ENCODE results near the gene RNF32. TPM values are rescaled to one million over a fixed set of nuclear protein-coding genes. Genes with fewer than 3 reads are reported as not detected.

Gene RNF32
- total RNA-seq (1.2 TPM), polyA plus RNA-seq (3.1 TPM)
- long read RNA-seq, donor 1 = 0 reads
- long read RNA-seq, donor 2 = 0 reads
- long read RNA-seq, donor 3 = 0 reads
- long read RNA-seq, donor 4 = 0 reads
- long read RNA-seq, donor 5, partial matches to known transcripts = 0 of 5 reads
- long read RNA-seq, donor 5, other reads (novel, unspliced or antisense) = 5 of 5 reads
- long read RNA-seq, donor 6, partial matches to known transcripts = 0 of 1 reads
- long read RNA-seq, donor 6, other reads (novel, unspliced or antisense) = 0 of 1 reads
- long read RNA-seq, donor 7 = 0 reads
- long read RNA-seq, donor 8 = 0 reads
- long read RNA-seq, donor 9 = 0 reads
- long read RNA-seq, donor 10 = 0 reads

DNA sequence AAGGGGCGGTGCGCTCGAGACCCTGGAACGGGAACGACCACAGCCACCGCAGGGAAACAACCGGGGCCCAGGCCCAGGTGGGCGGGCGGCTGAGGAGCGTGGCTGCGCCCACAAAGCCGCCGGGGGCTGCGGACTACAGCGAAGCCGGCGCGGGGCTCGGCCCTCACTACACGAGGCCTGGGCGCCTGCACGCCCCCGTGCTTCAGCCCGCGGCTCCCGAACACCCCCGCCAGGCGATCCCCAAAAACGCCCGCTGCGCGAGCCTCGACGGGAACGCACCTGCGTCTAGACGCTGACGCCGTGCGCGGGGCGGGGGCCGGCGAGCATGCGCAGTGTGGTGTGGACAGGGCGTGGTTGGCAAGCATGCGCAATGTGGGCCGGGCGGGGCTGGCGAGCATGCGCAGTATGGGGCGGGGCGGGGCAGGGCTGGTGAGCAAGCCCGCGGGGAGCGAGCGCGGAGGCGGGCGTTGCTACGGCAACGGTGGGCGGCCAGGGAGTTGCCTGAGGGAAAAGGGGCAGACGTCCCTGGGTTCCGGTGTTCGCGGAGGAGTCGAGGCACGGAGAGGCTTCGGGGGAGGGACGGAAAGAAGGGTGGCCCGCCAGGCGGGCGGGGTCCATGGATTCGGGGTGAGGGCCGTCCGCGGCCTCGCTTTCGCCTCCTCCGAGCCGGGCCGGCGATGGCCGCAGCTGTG, at the start of gene RNF32:
TSS of gene RNF32 (plus strand) at position 518 of the 692 bp plus-strand sequence. CDS start 3,104 bp downstream, outside the sequence.
- Histone ChIP-seq H3K4me1 (ENCODE audit: control insufficient read depth in 2 of 2, insufficient read depth in 2 of 2, low read length in 2 of 2) (peaks cover 9 to 13% of the 10 kb centered on the region in 2 donors), H3K4me3 (ENCODE audit: low read length in 2 of 2) (peak within 1 kb of the TSS; percentile 63 to 77), H3K36me3 (ENCODE audit: control insufficient read depth in 2 of 2, insufficient read depth in 2 of 2, low read length in 1 of 2) (no peaks in the 10 kb centered on the region), H3K27ac (ENCODE audit: low read depth in 1 of 2, low read length in 1 of 2) (peak within 1 kb of the TSS; percentile 69 to 78), H3K9me3 (ENCODE audit: control insufficient read depth in 2 of 2, insufficient read depth in 1 of 2, low read length in 1 of 2) (peaks cover 1 to 8% of the 10 kb centered on the region in 2 donors), H3K27me3 (ENCODE audit: control insufficient read depth in 2 of 2, insufficient read depth in 1 of 2, low read length in 1 of 2) (peaks cover 2 to 16% of the 10 kb centered on the region in 2 donors)
- WGBS = 1% methylated on average over 85 of the region's 85 CpGs
- DNase-seq (ENCODE audit: low read depth in 6 of 9, low spot score in 9 of 9) = peak; percentile 68 to 97 (median 93)

DNA sequence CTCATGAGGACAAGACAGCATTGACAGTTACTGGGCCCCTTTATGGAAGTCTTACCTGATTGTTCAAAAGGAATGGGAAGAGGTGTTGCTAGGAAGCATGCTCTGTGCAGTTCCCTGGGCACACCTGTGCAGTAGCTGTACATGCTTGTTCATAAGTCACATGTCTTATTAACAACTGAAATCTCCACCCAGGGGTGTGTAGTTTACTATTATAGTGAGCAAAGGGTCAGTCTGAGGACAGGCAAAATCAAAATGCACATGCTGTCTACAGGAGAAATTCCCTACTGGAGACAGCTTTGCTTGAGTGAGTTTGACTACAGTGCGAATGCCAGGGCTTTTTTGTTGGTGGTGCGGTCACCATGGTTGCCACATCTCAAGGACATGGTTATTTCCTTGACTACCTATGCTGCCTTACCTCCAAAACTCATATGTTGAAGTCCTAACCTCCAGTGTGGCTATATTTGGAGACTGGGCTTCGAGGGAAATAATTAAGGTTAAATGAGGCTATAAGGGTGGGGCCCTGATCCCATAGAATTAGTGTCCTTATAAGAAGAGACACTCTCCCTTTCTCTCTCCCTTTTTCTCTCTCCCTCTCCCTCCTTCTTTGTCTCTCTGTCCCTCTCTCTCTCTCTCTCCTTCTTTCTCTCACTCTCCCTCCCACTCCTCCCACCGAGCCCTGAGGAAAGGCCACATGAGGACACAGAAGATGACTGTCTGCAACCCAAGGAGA, 48.3 kb upstream of the RNF32 start:
- Histone ChIP-seq H3K9me3 (ENCODE audit: control insufficient read depth in 2 of 2, insufficient read depth in 1 of 2, low read length in 1 of 2) (peaks cover 0 to 4% of the 10 kb centered on the region in 2 donors), H3K4me1 (ENCODE audit: control insufficient read depth in 2 of 2, insufficient read depth in 2 of 2, low read length in 2 of 2) (no peaks in the 10 kb centered on the region), H3K4me3 (ENCODE audit: low read length in 2 of 2) (no peak overlapping the region), H3K27me3 (ENCODE audit: control insufficient read depth in 2 of 2, insufficient read depth in 1 of 2, low read length in 1 of 2) (no peaks in the 10 kb centered on the region), H3K36me3 (ENCODE audit: control insufficient read depth in 2 of 2, insufficient read depth in 2 of 2, low read length in 1 of 2) (no peaks in the 10 kb centered on the region), H3K27ac (ENCODE audit: low read depth in 1 of 2, low read length in 1 of 2) (no peak overlapping the region)
- 91% methylated on average over 4 of the region's 4 CpGs for whole genome bisulfite sequencing
- no peak for DNase-seq (ENCODE audit: low read depth in 6 of 9, low spot score in 9 of 9)

DNA sequence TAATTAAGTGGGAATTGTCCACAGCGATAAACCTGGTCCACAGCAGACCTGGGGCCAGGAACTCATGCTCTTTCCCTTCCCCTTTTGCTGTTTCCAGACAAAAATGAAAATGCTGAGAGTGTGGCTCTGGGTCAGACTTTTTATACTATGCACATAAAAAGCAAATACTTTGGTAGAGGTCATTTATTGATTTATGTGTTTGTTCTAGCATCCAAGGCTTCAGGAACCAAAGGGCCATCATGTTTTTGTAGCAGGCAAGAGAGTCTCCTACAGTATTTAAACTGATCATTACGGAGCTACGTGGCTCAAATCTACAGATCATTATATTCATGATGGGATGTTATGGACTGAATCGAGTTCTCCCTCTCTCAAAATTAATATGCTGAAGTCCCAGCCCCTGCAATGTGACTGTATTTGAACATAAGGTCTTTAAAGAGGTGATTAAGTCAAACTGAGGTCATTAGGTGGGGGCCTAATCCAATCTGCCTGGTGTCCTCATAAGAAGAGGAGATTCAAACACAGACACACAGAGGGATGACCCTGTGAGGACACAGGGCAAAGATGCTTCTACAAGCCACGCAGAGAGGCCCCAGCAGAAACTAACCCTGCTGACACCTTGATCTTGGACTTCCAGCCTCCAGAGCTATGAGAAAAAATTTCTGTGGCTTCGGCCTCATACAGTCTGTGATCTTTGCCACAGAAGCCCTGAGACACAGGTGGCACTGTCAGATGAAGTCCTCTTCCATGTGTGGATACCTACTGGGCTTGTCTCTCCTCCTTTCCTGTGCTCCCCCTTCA, 46.1 kb upstream of the RNF32 start:
- no peaks in the 10 kb centered on the region for H3K36me3 ChIP-seq (ENCODE audit: control insufficient read depth in 2 of 2, insufficient read depth in 2 of 2, low read length in 1 of 2)
- H3K27ac ChIP-seq (ENCODE audit: low read depth in 1 of 2, low read length in 1 of 2) = no peak overlapping the region
- WGBS = 90% methylated on average over 6 of the region's 6 CpGs
- DNase-seq (ENCODE audit: low read depth in 6 of 9, low spot score in 9 of 9) = no peak
- H3K4me1 ChIP-seq (ENCODE audit: control insufficient read depth in 2 of 2, insufficient read depth in 2 of 2, low read length in 2 of 2) = no peaks in the 10 kb centered on the region
- H3K9me3 ChIP-seq (ENCODE audit: control insufficient read depth in 2 of 2, insufficient read depth in 1 of 2, low read length in 1 of 2) = peaks cover 0 to 4% of the 10 kb centered on the region in 2 donors
- H3K4me3 ChIP-seq (ENCODE audit: low read length in 2 of 2) = no peak overlapping the region
- no peaks in the 10 kb centered on the region for H3K27me3 ChIP-seq (ENCODE audit: control insufficient read depth in 2 of 2, insufficient read depth in 1 of 2, low read length in 1 of 2)

DNA sequence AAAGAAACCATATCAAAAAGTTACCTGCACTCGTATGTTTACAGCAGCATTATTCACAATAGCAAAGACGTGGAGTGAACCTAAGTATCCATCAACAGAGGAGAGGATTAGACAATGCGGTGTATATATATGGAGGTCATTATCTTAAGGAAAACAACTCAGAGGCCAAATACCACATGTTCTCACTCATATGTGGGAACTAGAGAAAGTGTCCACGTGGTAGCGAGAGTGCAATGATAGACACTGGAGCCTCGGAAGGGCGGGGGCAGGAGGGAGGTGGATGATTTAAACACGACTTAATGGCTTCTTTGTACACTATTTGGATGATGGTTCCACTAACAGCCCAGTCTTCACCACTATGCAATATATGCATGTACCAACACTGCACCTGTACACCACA, 40.1 kb upstream of the RNF32 start:
- 95% methylated on average over 8 of the region's 8 CpGs for WGBS
- no peaks in the 10 kb centered on the region for H3K4me1 ChIP-seq (ENCODE audit: control insufficient read depth in 2 of 2, insufficient read depth in 2 of 2, low read length in 2 of 2)
- no peak overlapping the region for H3K27ac ChIP-seq (ENCODE audit: low read depth in 1 of 2, low read length in 1 of 2)
- H3K27me3 ChIP-seq (ENCODE audit: control insufficient read depth in 2 of 2, insufficient read depth in 1 of 2, low read length in 1 of 2) = peaks cover 0 to 11% of the 10 kb centered on the region in 2 donors
- no peaks in the 10 kb centered on the region for H3K9me3 ChIP-seq (ENCODE audit: control insufficient read depth in 2 of 2, insufficient read depth in 1 of 2, low read length in 1 of 2)
- no peak for DNase-seq (ENCODE audit: low read depth in 6 of 9, low spot score in 9 of 9)
- no peaks in the 10 kb centered on the region for H3K36me3 ChIP-seq (ENCODE audit: control insufficient read depth in 2 of 2, insufficient read depth in 2 of 2, low read length in 1 of 2)
- no peak overlapping the region for H3K4me3 ChIP-seq (ENCODE audit: low read length in 2 of 2)

DNA sequence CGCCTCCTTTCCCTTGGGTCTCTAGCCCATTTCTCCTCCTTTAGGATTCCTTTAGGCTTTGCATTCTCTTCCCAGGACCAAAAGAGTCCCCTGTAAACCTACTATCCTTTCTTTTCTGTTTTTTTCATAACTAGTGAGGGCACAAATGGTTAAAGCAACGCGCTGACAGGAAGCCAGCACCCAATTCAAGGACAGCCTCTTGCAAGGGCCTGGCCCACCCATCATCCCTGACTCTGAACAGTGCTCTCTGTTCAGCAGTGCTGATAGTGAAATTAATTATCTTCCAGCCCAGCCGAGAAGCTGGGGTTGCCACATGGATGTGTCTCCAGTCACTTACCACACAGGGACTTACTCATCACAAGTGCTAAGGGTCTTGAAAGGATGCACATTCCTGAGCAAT, 38.3 kb upstream of the RNF32 start:
- peaks cover 0 to 22% of the 10 kb centered on the region in 2 donors for H3K27me3 ChIP-seq (ENCODE audit: control insufficient read depth in 2 of 2, insufficient read depth in 1 of 2, low read length in 1 of 2)
- no peak for DNase-seq (ENCODE audit: low read depth in 6 of 9, low spot score in 9 of 9)
- no peaks in the 10 kb centered on the region for H3K9me3 ChIP-seq (ENCODE audit: control insufficient read depth in 2 of 2, insufficient read depth in 1 of 2, low read length in 1 of 2)
- 95% methylated on average over 4 of the region's 4 CpGs for WGBS
- no peaks in the 10 kb centered on the region for H3K4me1 ChIP-seq (ENCODE audit: control insufficient read depth in 2 of 2, insufficient read depth in 2 of 2, low read length in 2 of 2)
- no peak overlapping the region for H3K4me3 ChIP-seq (ENCODE audit: low read length in 2 of 2)
- no peak overlapping the region for H3K27ac ChIP-seq (ENCODE audit: low read depth in 1 of 2, low read length in 1 of 2)
- no peaks in the 10 kb centered on the region for H3K36me3 ChIP-seq (ENCODE audit: control insufficient read depth in 2 of 2, insufficient read depth in 2 of 2, low read length in 1 of 2)

DNA sequence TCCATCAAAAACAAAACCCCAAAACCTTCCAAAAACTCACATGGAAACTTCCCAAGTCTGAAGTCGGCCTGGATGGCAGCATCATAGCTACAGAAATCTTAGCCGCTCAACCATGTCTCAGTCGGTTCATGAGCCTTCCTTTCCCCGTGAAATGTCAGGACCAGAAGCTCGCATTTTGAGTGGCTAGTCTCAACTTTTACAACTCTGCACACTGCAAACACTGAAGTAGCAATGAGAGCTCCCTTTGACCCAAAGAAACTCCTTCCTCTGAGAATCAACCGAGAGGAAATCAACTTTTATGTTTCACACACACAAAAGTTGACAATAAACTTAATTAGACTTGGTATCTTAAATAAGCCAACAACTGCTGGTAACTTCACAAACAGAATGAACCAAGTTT, 37.6 kb upstream of the RNF32 start:
- no peaks in the 10 kb centered on the region for H3K36me3 ChIP-seq (ENCODE audit: control insufficient read depth in 2 of 2, insufficient read depth in 2 of 2, low read length in 1 of 2)
- no peak for DNase-seq (ENCODE audit: low read depth in 6 of 9, low spot score in 9 of 9)
- H3K27ac ChIP-seq (ENCODE audit: low read depth in 1 of 2, low read length in 1 of 2) = no peak overlapping the region
- WGBS = 92% methylated on average over 6 of the region's 6 CpGs
- H3K9me3 ChIP-seq (ENCODE audit: control insufficient read depth in 2 of 2, insufficient read depth in 1 of 2, low read length in 1 of 2) = no peaks in the 10 kb centered on the region
- H3K4me1 ChIP-seq (ENCODE audit: control insufficient read depth in 2 of 2, insufficient read depth in 2 of 2, low read length in 2 of 2) = no peaks in the 10 kb centered on the region
- H3K4me3 ChIP-seq (ENCODE audit: low read length in 2 of 2) = no peak overlapping the region
- H3K27me3 ChIP-seq (ENCODE audit: control insufficient read depth in 2 of 2, insufficient read depth in 1 of 2, low read length in 1 of 2) = peaks cover under 1 to 29% of the 10 kb centered on the region in 2 donors

DNA sequence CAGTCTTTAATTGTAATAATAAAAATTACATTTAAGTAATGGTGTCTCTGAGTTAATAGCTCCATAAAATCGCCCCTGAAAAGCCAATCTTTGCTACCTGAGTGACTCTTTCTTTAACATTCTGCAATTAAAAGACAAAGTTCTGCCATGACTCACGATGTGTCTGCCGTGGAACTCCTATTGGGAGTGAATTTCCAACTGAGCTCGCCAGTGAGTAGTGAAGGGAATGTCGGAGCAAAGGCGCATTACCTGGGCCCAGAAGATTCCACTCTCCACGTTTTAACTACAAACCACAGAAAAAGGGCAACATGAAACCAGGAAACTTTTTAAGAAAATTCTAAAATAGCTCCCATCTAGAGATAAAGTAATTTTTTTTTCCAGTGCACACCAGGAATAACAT, 36.9 kb upstream of the RNF32 start:
- WGBS = 89% methylated on average over 7 of the region's 7 CpGs
- Histone ChIP-seq H3K27ac (ENCODE audit: low read depth in 1 of 2, low read length in 1 of 2) (no peak overlapping the region), H3K36me3 (ENCODE audit: control insufficient read depth in 2 of 2, insufficient read depth in 2 of 2, low read length in 1 of 2) (no peaks in the 10 kb centered on the region), H3K4me1 (ENCODE audit: control insufficient read depth in 2 of 2, insufficient read depth in 2 of 2, low read length in 2 of 2) (no peaks in the 10 kb centered on the region), H3K9me3 (ENCODE audit: control insufficient read depth in 2 of 2, insufficient read depth in 1 of 2, low read length in 1 of 2) (no peaks in the 10 kb centered on the region), H3K27me3 (ENCODE audit: control insufficient read depth in 2 of 2, insufficient read depth in 1 of 2, low read length in 1 of 2) (peaks cover 4 to 35% of the 10 kb centered on the region in 2 donors), H3K4me3 (ENCODE audit: low read length in 2 of 2) (no peak overlapping the region)
- DNase-seq (ENCODE audit: low read depth in 6 of 9, low spot score in 9 of 9) = no peak

DNA sequence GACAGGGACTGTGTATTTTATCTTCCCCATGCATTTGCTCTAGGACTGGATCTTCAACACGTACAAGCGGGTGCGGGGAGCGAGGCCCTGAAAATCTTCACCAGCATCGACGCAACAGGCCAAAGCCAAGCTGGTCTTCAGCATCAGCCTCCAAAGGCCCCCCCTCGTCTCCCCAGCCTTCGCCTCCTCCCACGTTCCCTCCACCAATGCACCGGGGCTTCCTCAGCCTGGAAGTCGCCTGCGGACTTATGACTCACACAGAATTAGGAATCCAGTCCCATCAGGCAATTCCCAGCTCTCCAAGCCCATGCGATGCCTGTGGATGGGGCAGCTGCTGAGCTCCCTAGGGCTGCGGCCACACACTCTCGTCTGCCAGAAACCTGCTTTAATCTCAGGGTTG, 36.3 kb upstream of the RNF32 start:
- no peaks in the 10 kb centered on the region for H3K9me3 ChIP-seq (ENCODE audit: control insufficient read depth in 2 of 2, insufficient read depth in 1 of 2, low read length in 1 of 2)
- H3K4me1 ChIP-seq (ENCODE audit: control insufficient read depth in 2 of 2, insufficient read depth in 2 of 2, low read length in 2 of 2) = no peaks in the 10 kb centered on the region
- no peak overlapping the region for H3K4me3 ChIP-seq (ENCODE audit: low read length in 2 of 2)
- H3K36me3 ChIP-seq (ENCODE audit: control insufficient read depth in 2 of 2, insufficient read depth in 2 of 2, low read length in 1 of 2) = no peaks in the 10 kb centered on the region
- no peak overlapping the region for H3K27ac ChIP-seq (ENCODE audit: low read depth in 1 of 2, low read length in 1 of 2)
- peaks cover 7 to 40% of the 10 kb centered on the region in 2 donors for H3K27me3 ChIP-seq (ENCODE audit: control insufficient read depth in 2 of 2, insufficient read depth in 1 of 2, low read length in 1 of 2)
- no peak for DNase-seq (ENCODE audit: low read depth in 6 of 9, low spot score in 9 of 9)
- WGBS = 88% methylated on average over 15 of the region's 15 CpGs
